ENCODE results near the gene UIMC1. TPM values are rescaled to one million over a fixed set of nuclear protein-coding genes. Genes with fewer than 3 reads are reported as not detected.

The UIMC1 gene
- total RNA-seq, 1 experiment from 2014 or later, result 38.4 TPM

- POLR2A ChIA-PET, result no interaction called here
- TF ChIP-seq EZH2 (IDR thresholded peaks at IDR 0.05) (no peak), YY1 (IDR thresholded peaks at IDR 0.05; ENCODE audit: extremely low read depth, insufficient replicate concordance, low read depth, low read length) (no peak), ZBTB33 (IDR thresholded peaks at IDR 0.05; ENCODE audit: extremely low read depth, insufficient replicate concordance, low read length) (no peak), CTCF (IDR thresholded peaks at IDR 0.05 in 2 of 3, conservative IDR thresholded peaks at IDR 0.05 in 1 of 3; ENCODE audit: borderline replicate concordance in 1 of 3, insufficient read depth in 1 of 3, low read depth in 2 of 3, low read length in 2 of 3) (no peak), REST (IDR thresholded peaks at IDR 0.05; ENCODE audit: low read depth) (no peak), EZH2phosphoT487 (IDR thresholded peaks at IDR 0.05; ENCODE audit: borderline replicate concordance) (no peak), SIN3A (IDR thresholded peaks at IDR 0.05; ENCODE audit: low read depth) (no peak), RAD21 (IDR thresholded peaks at IDR 0.05; ENCODE audit: low read depth) (no peak), POLR2A (IDR thresholded peaks at IDR 0.05; ENCODE audit: borderline replicate concordance, extremely low read depth, insufficient read depth, insufficient read length) (no peak), ZNF274 (IDR thresholded peaks at IDR 0.05; ENCODE audit: low read depth, low read length) (no peak), POLR2AphosphoS5 (IDR thresholded peaks at IDR 0.05; ENCODE audit: low read depth, low read length) (no peak), EGR1 (IDR thresholded peaks at IDR 0.05; ENCODE audit: low read depth) (no peak), MAX (IDR thresholded peaks at IDR 0.05) (no peak), ELF1 (IDR thresholded peaks at IDR 0.05; ENCODE audit: borderline replicate concordance, low read depth) (no peak), SRF (IDR thresholded peaks at IDR 0.05; ENCODE audit: low read depth) (no peak), TCF7L2 (IDR thresholded peaks at IDR 0.05; ENCODE audit: borderline replicate concordance, extremely low read depth, insufficient read depth, insufficient read length) (no peak), SP1 (IDR thresholded peaks at IDR 0.05; ENCODE audit: low read depth) (no peak)
- no peak overlapping the region for H3K27ac ChIP-seq (ENCODE audit: low read depth, low read length)
Observed at GRCh38 chr5:176927562-176927961, 79.0 kb downstream of the UIMC1 start.

More at GRCh38 chr5:176927562-176927961, 79.0 kb downstream of the UIMC1 start:
- no peaks in the 10 kb centered on the region for H3K27me3 ChIP-seq (ENCODE audit: insufficient read depth, low read length)
- RAD21 ChIA-PET (ENCODE audit: low non-redundant PET in 1 of 2, low total read pairs in 2 of 2, uncharacterized antibody in 2 of 2, unreplicated experiment in 2 of 2), result no interaction called here
- H3K79me2 ChIP-seq (ENCODE audit: insufficient read depth, low read length), result no peaks in the 10 kb centered on the region; the same call in 1 of the 2 replicates
- ATAC-seq (no peak), DNase-seq (ENCODE audit: low read depth, low spot score) (no peak)
- CTCF ChIA-PET, result no interaction called here
- no peaks in the 10 kb centered on the region for H3K9me2 ChIP-seq (ENCODE audit: insufficient read depth)
- 0 out of 4 replicates have a peak, but pooled peaks cover 0 to 3% of the 10 kb centered on the region in 2 experiments for H3K36me3 ChIP-seq (ENCODE audit: control insufficient read depth in 1 of 2, insufficient read depth in 2 of 2, low read length in 2 of 2)
- no peak overlapping the region for H3K9ac ChIP-seq (ENCODE audit: low read length)
- no TSS peak for BruUV-seq (replicated peaks)
- no peak overlapping the region for H3K4me3 ChIP-seq (replicated peaks in 1 of 2; ENCODE audit: low read depth in 1 of 2, low read length in 2 of 2)
- H2AFZ ChIP-seq (ENCODE audit: low read depth, low read length, poor library complexity, severe bottlenecking), result no peak overlapping the region
- H3K4me1 ChIP-seq (ENCODE audit: control insufficient read depth in 1 of 2, insufficient read depth in 2 of 2, low read length in 2 of 2), result no peaks in the 10 kb centered on the region
- H3K4me2 ChIP-seq (ENCODE audit: low read length), result no peak overlapping the region
- H4K20me1 ChIP-seq (ENCODE audit: insufficient read depth), result no peaks in the 10 kb centered on the region
- no peaks in the 10 kb centered on the region for H3K9me3 ChIP-seq (ENCODE audit: control insufficient read depth in 1 of 2, insufficient read depth in 1 of 2, low read depth in 1 of 2, low read length in 2 of 2)
- intact Hi-C loops (cut with micrococcal nuclease), result no loop called here

All from HCT116 (cell line).